NB4 (cell line): ENCODE measurements around the gene ACTL6A.
"Not testable (repeated sequence)": the region's sequence is repeated elsewhere in the genome, so short reads cannot be mapped to it uniquely, and the experiment has no call there.

Experiments
- DNase-seq: peaks from one replicate; pipeline ENCODE4 v3.0.0; 2010; ENCODE audit warnings: low read depth
- H3K4me3 ChIP-seq: one replicate; pipeline ENCODE4 v1.5.1; 2011; ENCODE audit warnings: mild to moderate bottlenecking, low read depth, low read length, moderate library complexity
- MYC ChIP-seq: IDR thresholded peaks from 2 replicates; pipeline ENCODE4 v1.6.1; 2011; ENCODE audit warnings: low read depth, low read length
- POLR2A ChIP-seq: IDR thresholded peaks from 2 replicates; pipeline ENCODE4 v1.6.1; 2011; ENCODE audit warnings: mild to moderate bottlenecking; ENCODE audit not compliant: insufficient read length; ENCODE audit errors: extremely low read depth
- TF ChIP-seq, protein P1 (sequence below): IDR thresholded peaks from one replicate; pipeline ENCODE4 v1.5.1; 2012; ENCODE audit warnings: low read depth, low read length
- TF ChIP-seq, protein P2 (sequence below): IDR thresholded peaks from 2 replicates; pipeline ENCODE4 v1.6.1; 2011; ENCODE audit warnings: low read depth, low read length

Gene ACTL6A

DNA sequence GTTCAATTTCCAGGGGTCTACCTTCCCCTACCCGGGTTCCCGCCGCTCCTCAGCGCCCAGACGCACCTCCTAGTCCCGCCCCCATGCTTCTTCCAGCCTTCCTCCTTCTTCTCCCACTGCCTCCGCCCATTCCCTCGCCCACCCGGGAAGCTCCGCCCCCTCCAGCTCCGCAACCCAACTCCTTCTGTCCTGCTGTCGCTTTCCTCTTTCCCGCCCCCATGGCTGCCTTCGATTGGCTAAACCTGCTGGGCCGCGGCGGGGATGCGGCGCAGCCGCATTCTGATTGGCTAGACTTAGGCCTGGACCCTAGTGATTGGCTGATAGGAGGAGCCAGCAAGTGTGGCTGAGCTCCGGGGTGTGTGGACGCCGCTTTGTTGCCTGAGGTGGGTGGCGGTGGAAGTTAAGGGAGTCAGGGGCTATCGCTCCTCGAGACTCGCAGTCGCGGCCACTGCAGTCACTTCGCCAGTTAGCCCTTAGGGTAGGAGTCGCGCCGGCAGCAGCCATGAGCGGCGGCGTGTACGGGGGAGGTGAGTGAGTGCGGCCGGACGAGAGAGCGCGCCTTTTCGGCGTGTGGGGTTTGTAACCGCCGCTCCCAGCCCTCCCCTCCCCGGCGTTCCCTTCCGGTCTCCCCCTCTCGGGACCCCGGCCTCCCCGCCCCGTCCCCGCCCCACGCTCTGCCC lies at the start of gene ACTL6A:
Gene ACTL6A (plus strand): TSS at position 336 of the 680 bp plus-strand sequence. CDS start 167 bp downstream, at position 503.
- peak; percentile 99 for DNase-seq
- TF ChIP-seq MYC, result peak; percentile 68
- peak; percentile 86 for TF ChIP-seq POLR2A
- TF ChIP-seq, protein P1, sequence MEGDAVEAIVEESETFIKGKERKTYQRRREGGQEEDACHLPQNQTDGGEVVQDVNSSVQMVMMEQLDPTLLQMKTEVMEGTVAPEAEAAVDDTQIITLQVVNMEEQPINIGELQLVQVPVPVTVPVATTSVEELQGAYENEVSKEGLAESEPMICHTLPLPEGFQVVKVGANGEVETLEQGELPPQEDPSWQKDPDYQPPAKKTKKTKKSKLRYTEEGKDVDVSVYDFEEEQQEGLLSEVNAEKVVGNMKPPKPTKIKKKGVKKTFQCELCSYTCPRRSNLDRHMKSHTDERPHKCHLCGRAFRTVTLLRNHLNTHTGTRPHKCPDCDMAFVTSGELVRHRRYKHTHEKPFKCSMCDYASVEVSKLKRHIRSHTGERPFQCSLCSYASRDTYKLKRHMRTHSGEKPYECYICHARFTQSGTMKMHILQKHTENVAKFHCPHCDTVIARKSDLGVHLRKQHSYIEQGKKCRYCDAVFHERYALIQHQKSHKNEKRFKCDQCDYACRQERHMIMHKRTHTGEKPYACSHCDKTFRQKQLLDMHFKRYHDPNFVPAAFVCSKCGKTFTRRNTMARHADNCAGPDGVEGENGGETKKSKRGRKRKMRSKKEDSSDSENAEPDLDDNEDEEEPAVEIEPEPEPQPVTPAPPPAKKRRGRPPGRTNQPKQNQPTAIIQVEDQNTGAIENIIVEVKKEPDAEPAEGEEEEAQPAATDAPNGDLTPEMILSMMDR, result no peak
- TF ChIP-seq, protein P2, sequence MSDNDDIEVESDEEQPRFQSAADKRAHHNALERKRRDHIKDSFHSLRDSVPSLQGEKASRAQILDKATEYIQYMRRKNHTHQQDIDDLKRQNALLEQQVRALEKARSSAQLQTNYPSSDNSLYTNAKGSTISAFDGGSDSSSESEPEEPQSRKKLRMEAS, result peak; percentile 25
- peak within 1 kb of the TSS; percentile 71 for H3K4me3 ChIP-seq

DNA sequence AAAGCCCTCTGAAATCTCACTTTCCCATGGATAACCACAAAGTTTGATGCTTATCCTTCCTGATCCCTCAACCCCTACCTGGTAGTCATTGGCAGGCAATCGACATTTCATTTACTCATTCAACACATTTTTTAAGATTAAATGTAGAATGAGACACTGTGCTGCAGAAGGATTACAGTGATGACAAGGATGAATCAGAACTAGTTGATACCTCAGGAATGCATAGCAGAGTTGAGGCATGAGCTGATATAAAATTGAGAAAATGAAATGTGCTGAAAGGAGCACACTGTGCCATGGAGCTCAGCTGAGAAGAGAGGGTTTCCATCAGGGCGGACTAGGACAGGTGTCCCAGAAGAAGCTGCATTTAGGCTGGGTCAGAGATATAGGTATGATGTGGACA lies 48.9 kb upstream of the ACTL6A start:
- no peak for DNase-seq
- TF ChIP-seq POLR2A (no peak), MYC (no peak)
- TF ChIP-seq, protein P2, result no peak
- TF ChIP-seq, protein P1, result no peak
- no peak overlapping the region for H3K4me3 ChIP-seq

DNA sequence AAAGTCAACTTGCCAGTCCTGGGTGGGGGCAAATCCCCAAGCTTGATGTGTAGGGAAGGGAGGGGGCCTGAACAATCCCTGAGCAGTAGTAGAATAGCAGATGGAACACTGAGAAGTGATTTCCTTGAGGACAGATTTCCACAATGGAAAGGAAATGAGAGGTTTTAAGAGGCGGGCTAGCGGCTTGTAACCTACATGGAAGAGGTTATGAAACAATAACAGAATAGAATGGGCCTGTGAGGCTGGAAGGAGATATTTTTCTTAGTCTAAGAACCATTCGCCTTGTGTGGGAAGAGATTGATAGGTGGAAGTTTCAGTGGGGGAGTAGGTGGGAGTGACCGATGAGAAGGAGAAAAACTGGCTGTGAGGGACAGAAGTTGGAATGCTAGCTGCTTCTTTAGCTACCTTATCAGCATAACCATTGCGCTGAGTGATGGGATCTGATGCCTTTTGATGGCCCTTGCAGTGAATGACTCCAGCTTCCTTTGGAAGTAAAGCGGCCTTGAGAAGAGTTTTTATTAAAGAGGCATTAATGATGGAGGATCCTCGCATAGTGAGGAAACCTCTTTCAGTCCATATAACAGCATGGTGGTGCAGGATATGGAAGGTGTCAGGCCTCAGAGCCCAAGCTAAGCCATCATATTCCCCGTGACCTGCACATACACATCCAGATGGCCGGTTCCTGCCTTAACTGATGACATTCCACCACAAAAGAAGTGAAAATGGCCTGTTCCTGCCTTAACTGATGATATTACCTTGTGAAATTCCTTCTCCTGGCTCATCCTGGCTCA lies 46.1 kb upstream of the ACTL6A start:
- not testable (repeated sequence) for H3K4me3 ChIP-seq, DNase-seq

DNA sequence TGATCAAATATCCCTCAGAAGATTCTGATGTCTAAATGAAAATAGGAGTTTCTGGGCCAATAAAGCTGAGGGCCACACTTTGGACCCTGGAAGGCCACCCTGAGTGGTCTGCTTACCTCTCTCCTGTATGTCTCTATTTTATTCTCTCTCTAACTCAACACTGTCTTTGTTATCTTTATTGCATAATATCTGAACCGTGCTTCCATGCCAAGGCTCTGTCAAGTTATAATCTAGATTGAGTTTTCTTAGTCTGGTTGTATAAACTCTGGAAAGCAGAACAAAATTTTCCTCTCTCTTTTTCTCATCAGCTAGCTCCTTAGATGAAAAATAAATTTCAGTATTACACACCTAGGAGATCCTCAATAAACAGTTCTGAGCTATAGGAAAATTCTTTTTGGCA lies 36.2 kb upstream of the ACTL6A start:
- TF ChIP-seq POLR2A (no peak), MYC (no peak)
- TF ChIP-seq, protein P1, result no peak
- TF ChIP-seq, protein P2, result no peak
- no peak for DNase-seq
- no peak overlapping the region for H3K4me3 ChIP-seq

DNA sequence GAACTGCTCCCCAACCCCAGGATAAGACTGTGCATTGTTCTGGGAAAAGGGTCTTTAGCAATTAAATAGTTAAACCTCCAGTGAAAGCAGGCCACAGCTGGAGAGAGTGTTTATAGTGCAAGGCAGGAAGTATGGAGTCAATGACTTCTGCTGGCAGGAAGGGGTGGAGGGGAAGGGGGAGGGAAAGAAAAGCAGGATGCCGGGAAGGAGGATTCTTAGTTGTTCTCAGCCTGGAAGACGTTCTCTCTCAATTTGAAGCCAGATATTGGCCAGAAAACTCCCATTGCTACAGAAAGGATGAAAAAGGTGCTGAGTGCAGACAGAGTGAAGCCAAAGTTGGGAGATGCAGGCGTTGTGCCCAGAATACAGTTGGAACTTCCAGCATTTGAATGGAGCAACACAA lies 35.7 kb upstream of the ACTL6A start:
- TF ChIP-seq, protein P2, result no peak
- TF ChIP-seq POLR2A (no peak), MYC (no peak)
- TF ChIP-seq, protein P1, result no peak
- no peak overlapping the region for H3K4me3 ChIP-seq
- DNase-seq, result peak; percentile 5

DNA sequence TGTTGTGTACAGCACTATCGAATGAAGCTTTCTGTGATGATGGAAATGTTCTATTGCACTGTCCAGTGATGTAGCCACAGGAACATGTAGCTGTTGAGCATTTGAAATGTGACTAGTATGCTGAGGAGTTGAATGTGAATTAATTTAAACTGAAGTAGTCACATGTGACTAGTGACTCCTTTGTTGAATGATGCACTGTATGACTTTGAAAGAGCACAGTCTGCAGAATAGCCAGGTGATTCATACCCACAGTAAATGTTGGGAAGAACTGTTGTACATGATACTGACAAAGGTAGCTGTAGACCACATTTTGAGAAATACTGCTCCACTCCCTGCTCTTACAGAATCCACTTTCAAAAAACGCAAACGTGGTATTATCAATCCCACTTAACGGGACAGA lies 34.0 kb upstream of the ACTL6A start:
- no peak for TF ChIP-seq POLR2A
- no peak overlapping the region for H3K4me3 ChIP-seq
- no peak for DNase-seq
